GM20431 (cell line): Measurements from ENCODE around the gene DGCR8.

Source experiments
- in situ Hi-C: fragments of 300-500 bp; cut with MseI, MboI; formaldehyde crosslinking; loops from one replicate; pipeline ENCODE4 v1.15.0; 2020; ENCODE audit warnings: low sequenced_read_pairs; ENCODE audit not compliant: unreplicated experiment

The DGCR8 gene

DNA sequence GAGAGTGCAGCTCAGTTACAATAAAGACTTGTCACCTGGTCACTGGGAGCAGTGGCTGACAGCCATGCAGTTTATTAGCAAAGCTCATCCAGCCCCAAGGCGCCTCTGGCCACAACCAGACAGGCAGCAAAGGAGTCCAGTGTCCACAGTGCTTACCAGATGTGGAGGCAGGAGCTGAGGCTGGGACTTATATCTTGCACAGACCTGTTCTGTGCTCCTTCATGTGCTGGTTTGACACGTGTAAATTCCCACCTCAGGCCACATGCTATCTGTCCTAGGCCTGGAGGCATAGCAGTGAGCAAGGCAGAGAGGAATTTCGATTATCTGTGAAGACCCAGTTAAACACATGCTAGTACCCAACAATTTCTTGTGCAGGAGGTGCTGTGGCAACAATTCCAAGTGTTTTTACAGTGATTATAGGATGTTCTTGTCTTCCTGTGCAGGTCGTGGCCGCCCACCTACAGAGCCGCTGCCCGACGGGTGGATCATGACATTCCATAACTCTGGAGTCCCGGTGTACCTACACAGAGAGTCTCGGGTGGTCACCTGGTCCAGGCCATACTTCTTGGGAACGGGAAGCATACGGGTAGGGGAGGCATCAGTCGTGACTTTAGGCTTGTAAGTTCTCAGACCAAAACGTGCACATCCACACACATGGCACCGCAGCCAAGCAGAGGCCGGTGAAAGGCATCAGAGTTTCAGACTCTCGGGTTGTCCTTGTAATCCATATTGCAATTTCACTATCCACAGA, 9.4 kb downstream of the DGCR8 start:
- in situ Hi-C loops = no loop called here

DNA sequence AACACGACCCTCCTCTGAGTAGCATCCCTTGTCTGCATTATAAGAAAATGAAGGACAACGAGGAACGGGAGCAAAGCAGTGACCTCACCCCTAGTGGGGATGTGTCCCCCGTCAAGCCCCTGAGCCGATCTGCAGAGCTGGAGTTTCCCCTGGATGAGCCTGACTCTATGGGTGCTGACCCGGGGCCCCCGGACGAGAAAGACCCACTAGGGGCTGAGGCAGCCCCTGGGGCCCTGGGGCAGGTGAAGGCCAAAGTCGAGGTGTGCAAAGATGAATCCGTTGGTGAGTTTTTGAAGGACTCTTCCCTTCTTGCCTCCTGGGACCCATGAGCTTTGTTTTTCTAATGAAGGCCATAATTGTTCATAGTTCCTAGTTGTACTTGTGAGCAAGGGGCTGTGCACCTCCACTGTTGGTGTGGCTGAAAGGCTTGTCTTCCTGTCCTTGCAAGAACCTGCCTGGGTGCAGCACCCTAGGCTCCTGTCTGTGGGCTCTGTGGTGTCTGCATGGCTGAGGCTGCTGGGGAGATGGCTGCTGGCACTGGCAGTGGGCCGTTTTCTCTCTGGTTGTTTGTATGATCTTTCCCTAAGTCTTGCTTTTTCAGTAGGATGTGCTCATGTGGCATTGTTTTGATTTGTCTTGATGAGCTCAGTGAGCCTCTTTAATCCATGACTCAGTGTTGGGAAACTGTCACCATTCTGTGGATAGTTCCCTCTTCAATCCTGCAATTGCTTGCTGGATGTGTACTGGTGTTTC, 10.1 kb downstream of the DGCR8 start:
- in situ Hi-C loops = no loop called here

DNA sequence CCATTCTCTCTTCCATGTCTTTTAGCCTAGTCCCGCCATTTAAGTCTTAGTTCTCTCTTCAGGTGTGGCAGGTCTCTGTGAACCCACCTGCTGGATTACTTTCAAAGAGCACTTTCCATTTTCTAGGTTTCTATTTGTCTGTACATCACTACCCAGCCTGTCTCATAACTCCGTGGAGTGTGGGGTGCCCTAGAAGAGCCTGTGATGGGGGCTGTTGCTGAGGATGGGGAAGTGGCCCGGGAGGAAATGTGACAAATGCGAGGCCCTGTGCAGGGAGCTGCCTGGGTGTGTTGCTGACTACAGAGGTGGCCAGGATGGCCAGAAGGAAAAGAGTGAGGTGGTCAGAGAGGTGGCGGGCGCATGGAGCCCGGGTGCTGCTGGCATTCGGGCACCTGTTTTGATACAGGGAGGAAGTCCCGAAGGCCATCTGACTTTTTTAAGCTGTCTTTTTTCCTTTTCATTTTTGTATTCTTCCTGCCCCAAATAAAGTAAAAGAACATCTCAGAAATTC, 10.7 kb downstream of the DGCR8 start:
- in situ Hi-C loops = no loop called here

GRCh38 chr22:20091690-20092476, 11.8 kb downstream of the DGCR8 start:
- in situ Hi-C loops = no loop called here

DNA sequence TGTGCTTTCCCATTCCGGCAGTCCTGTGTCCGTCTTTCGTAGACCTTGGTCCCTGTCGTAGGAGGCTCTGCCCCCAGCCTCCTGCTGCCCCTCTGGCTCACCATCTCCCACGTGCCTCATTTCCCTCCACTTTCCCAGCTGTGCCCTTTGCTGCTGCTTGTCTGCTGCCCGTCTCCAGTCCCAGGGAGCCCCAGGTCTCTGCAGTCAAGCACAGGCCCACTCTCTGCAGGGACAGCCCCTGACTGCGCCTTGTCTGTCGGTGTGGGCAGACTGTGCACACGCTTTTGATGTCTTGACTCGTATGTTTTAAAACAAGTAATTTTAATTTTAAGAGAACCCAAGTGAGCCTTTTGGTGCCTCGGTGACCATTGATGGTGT, 12.4 kb downstream of the DGCR8 start:
- in situ Hi-C loops = no loop called here

DNA sequence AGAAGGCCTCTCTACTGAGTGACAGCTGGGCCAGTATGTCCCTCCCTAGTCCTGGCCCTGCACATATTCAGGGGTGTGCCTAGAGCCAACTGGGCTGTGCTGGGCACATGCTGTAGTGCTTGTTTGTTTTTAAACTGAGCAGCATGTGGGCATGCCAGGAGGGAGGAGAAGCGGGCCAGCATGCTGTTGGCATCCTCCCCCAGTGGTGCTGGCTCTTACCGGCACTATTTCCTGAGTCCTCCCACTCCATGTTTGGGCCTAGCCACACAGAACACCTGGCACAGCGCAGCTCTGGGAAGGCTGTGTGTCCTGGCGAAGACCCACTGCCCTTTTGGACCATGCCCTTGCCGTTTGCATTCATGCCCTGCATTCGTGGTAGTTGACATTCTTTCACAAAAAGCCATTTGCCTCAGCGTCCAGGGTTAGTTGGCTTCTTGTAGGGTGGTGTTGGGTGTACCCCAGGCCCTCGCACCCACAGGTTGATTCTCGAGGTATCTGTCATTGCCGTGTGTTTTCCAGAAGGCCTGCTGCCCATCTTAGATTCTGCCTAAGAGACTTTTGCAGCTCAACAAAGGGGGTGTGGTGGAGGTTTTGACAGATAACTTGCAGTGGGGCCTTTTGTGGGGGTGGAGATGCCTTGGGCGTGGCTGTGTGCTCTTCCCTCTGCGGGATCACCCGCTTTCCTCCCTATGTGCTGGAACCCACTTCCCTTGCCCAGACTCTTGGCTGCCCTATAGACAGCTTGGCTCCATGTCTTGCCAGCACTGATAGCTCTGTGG, 13.6 kb downstream of the DGCR8 start:
- in situ Hi-C loops = no loop called here

GRCh38 chr22:20094197-20094807, 14.3 kb downstream of the DGCR8 start:
- in situ Hi-C loops = no loop called here

DNA sequence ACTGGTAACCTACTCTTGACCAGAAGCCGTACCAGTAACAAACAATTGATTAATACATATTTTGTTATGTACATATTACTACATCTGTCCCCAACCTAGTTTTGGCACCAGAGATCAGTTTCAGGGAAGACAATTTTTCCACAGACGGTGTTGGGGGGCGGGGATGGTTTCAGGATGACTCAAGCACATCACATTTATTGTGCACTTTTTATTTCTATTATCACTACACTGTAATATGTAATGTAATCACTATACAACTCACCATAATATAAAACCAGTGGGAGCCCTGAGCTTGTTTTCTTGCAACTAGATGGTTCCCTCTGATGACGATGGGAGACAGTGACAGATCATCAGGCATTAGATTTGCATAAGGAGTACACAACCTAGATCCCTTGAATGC, 15.5 kb downstream of the DGCR8 start:
- in situ Hi-C loops = no loop called here

DNA sequence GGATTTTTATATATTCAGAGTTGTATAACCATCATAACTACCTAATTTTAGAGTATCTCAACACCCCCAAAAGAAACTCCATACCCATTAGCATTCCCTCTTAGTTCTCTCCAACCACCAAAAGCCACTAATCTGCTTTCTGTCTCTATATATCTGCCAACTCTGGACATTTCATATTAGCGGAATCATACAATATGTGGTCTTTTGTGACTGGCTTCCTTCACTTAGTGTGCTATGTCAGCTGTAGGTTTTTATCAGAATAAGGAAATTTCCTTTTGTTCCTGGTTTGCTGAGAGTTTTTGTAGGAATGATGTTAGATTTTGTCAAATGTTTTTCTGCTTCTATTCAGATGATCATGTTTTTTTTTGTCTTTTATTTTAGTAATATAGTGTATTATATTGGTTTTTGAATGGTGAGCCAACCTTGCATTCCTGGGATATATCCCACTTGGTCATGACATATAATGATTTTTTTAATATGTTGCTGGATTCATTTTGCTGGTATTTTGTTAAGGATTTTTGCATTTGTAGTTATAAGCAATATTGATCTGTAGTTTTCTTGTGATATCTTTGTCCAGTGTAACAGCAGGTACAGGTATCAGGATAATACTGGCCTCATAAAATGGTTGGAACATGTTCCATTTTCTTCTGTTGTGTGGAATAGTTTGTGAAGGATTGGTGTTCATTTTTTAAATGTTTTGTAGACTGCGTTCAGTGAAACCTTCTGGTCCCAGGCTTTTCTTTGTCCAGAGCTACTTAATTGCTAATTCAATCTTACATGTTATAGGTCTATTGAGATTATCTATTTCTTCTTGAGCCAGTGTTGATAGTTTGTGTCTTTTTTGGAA, 16.8 kb downstream of the DGCR8 start:
- in situ Hi-C loops = no loop called here

DNA sequence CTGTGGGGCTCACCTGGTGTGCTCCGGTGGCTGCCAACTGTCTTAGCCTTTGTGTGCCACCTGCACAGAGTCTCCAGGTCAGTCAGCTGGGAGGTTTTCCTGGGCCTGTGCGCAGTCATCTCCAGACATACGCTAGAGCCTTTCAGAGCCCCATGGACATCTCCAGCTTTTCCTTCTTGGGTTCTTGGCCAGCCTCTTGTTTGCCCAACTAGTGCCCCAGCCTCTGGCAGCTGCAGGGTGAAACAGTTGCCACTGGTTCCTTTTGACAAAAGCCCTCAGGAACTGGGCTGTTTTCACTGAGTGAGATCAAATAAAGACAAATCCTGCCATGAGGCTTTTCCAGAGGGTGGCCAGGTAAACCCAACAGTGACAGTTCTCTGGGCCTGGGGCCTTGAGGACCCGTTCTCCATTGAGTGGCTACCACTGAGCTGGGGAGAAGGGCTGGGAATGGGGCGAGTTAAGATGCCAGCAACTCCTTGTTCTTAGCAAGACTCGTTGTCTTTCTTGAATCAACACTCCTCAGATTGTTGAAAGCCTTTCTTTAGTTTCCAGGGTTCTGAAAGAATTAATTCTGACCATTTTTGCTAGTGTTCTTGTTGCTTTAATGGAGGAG, 19.2 kb downstream of the DGCR8 start:
- in situ Hi-C loops = no loop called here

DNA sequence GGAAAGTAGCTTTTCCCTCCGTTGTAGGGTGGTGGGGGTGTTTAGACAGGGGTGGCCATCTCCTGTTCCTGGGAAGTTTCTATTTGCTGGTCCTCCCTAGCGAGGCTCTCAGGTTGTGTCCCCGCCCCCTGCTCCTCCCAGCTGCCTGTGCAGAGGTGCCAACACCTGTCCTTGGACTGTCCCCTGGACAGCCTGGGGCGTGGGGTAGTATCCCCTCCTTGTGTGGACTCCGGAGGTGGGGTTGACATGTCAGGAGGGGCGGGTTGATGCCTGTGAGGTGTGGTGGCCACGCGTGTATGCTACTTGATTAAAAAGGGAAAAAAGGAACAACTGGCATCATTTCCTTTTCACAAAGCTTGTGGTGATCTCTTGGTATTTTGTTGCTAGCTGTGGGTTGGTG, 21.6 kb downstream of the DGCR8 start:
- in situ Hi-C loops = no loop called here

DNA sequence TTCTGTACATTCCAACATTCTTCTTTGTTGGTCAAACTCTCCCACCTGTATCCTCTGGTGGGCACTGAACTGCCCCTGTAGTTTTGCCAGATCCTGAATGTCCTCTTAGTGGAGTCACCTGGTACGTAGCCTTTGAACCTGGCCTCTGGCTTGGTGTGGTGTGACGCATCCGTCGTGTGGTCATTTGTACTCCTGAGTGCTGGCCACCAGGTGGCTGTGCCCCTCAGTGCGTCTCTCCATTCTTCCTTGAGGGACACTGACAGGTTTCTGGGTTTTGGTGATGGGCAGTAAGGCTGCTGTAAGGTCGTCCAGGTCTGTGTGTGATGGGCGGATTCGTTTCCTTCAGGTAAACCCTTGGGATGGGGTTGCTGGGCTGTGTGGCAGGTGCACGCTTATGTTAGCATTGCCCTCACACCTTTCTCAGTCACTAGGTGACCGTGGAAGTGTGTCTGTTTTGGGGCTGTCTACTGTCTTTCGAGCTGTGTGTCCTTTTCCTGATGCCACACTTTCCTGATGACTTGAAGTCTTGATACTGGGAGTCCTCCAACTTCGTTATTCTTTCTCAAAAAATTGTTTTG, 22.3 kb downstream of the DGCR8 start:
- in situ Hi-C loops = no loop called here

GRCh38 chr22:20105456-20106204, 25.6 kb downstream of the DGCR8 start:
- in situ Hi-C loops = no loop called here

DNA sequence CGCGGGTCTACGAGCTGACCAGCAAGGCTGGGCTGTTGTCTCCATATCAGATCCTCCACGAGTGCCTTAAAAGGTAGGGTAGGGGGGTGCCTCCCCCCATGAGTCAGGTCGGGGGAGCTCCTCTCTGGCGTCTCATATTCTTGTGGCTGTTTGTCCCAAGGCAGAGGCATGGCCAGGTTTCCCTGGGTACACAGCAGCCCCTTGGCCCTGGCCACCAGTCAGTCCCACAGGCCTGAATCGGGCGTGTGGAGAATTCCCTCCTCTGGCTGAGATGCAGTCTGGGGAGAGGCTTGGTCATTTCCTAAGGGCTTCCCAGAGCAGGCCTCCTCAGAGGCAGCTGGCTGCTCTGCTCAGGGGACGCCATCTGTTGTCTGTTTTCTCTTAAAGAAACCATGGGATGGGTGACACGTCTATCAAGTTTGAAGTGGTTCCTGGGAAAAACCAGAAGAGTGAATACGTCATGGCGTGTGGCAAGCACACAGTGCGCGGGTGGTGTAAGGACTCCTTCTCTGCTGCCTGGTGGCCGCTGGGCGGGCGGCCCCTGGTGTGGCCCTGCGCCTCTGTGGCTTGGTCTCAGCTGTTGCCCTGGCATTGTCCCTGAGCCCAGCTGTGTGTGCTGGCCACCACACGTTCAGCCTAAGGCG, 26.3 kb downstream of the DGCR8 start:
- in situ Hi-C loops = no loop called here

- in situ Hi-C loops = no loop called here
These were observed 26.8 kb downstream of the DGCR8 start for GRCh38 chr22:20106849-20107237.

- in situ Hi-C loops = no loop called here
These were observed 27.4 kb downstream of the DGCR8 start for GRCh38 chr22:20107471-20107901.
